Measurements from ENCODE around the gene AP5S1. TPM values are rescaled to one million over a fixed set of nuclear protein-coding genes. Genes with fewer than 3 reads are reported as not detected.

AP5S1 gene
- total RNA-seq, 1 experiment from 2014 or later: 2.8 TPM

GRCh38 chr20:3775457-3776108 is 44.8 kb upstream of the AP5S1 start:
- Mint-ChIP-seq H3K27ac (no peak overlapping the region), H3K36me3 (no peaks in the 10 kb centered on the region), H3K4me1 (peaks cover 16% of the 10 kb centered on the region), H3K9me3 (no peaks in the 10 kb centered on the region), H3K4me3 (no peak overlapping the region), H3K27me3 (ENCODE audit: low read depth) (peaks cover 65% of the 10 kb centered on the region)
- POLR2A ChIA-PET: no interaction called here
- no peak for TF ChIP-seq TEAD4 (CRISPR knock-in tag; IDR thresholded peaks at IDR 0.05)
- no peak for TF ChIP-seq AFF4 (CRISPR knock-in tag; IDR thresholded peaks at IDR 0.05; ENCODE audit: borderline replicate concordance)
- TF ChIP-seq NR2C2 (CRISPR knock-in tag; IDR thresholded peaks at IDR 0.05): no peak
- TF ChIP-seq ARID4B (CRISPR knock-in tag; IDR thresholded peaks at IDR 0.05; ENCODE audit: borderline replicate concordance): no peak
- TF ChIP-seq ZSCAN18 (CRISPR knock-in tag; IDR thresholded peaks at IDR 0.05): no peak
- TF ChIP-seq JAZF1 (CRISPR knock-in tag; IDR thresholded peaks at IDR 0.05): no peak
- TF ChIP-seq FOXP1 (CRISPR knock-in tag; IDR thresholded peaks at IDR 0.05; ENCODE audit: borderline replicate concordance): no peak
- no peak for TF ChIP-seq MLX (CRISPR knock-in tag; IDR thresholded peaks at IDR 0.05)
- no peak for TF ChIP-seq EMX1 (CRISPR knock-in tag; IDR thresholded peaks at IDR 0.05)
- TF ChIP-seq NFE2L1 (CRISPR knock-in tag; IDR thresholded peaks at IDR 0.05): no peak
- TF ChIP-seq ATF2 (CRISPR knock-in tag; IDR thresholded peaks at IDR 0.05; ENCODE audit: borderline replicate concordance, low read depth): no peak
- no peak for TF ChIP-seq MAX (CRISPR knock-in tag; IDR thresholded peaks at IDR 0.05)
- no peak for TF ChIP-seq PRDM15 (CRISPR knock-in tag; IDR thresholded peaks at IDR 0.05)
- DNase-seq (ENCODE audit: low spot score) (no peak), ATAC-seq (no peak)
- CTCF ChIA-PET: interaction anchor here (0.6 to 1.4 kb wide), 3 partner anchors 10 to 1312 kb away, joined by 3 to 4 read pairs (median 4); partner anchors contain the start of genes AP5S1 and CENPB

Data from WTC11 (cell line).